Suppressor macrophage treated with lipopolysaccharide for 1 hour (primary cell): ENCODE measurements around the gene PSMB3.
"Not testable (repeated sequence)": the region's sequence is repeated elsewhere in the genome, so short reads cannot be mapped to it uniquely, and the experiment has no call there.

Experiments used
- DNase-seq, 3 donors: peaks; one replicate each; pipeline ENCODE4 v3.0.0-alpha.2; 2020 to 2022

The PSMB3 gene

DNA sequence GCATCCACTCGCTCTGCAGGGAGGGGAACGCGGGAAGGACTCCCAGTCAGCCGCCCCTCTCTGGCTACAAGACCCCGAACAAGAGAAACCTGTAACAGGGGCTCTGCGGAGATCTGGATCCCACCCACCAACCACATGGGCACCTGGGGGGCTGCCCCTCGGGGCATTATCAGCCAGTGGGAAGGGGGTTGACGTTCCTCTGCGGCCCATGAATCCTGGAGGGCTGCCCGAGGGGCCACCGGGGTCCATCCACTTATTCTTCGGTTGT is 2.6 kb upstream of the PSMB3 start:
- DNase-seq, result no peak

DNA sequence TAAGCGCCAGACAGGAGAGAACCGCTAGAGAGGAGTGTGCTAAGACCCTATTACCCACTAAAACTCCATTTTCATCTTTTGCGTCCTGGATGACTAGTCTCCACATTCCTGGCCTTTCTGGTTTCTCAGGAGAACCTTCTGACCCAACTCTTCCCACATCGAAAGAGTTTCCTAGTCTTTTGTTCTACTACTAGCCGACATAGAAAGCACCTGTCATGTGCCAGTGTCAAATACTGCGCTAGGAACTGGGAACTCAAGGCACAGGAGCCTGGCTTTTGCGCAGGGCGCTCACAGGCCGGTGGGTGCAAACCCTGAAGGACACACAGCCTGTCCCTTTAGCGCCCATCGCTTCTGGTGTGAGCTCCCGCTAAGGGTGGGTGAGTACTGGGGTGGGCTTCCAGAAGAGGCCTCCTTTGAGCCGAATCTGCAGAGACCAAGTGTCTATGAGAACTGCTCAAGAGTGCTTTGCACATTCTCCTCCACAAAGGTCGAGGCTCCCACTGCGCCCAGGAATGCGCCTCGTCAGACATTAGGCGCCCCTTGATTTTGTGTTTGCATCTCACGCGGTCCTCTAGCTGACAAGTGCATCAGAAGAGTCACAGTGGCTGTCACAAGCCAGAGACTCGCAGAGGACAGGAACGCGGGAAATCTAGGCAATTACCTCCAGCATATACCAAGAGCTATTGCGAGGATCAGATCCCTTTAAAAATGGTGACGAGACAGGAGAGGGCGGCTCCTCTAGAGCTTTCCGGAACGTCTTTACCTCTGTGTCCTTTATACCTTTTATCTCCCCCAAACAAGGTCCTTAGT is 2.0 kb upstream of the PSMB3 start:
- no peak for DNase-seq

DNA sequence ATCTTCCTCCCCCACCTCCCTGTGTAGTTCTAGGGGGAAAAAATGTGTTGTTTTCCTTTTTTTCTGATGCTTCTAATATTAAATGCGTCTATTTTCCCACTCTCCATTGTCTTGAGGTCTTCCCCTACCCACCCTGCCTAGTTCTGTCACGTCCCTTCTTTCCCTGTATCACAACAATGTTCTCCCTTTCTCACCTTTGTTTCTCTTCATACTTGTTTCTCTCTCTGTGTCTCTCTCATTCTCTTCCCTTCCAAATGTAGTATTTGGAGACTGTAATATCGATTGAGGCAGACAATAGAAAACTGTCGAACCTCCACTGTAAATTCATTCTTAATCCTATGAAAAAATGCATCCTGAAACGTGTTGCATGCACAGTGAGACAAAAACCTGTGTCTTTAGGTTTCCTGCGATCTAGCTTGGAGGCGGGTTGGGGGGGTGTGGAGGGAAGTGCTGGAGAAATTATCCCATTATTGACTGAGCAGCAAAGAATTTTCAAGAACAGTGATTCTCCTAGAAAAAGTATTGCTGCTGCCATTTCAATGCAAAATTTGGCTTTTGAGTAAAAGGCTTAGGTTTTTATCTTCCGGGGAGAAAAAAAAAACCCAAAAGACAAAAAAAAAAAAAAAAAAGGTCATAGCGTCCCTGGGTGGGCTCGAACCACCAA is 1.3 kb upstream of the PSMB3 start:
- no peak for DNase-seq

DNA sequence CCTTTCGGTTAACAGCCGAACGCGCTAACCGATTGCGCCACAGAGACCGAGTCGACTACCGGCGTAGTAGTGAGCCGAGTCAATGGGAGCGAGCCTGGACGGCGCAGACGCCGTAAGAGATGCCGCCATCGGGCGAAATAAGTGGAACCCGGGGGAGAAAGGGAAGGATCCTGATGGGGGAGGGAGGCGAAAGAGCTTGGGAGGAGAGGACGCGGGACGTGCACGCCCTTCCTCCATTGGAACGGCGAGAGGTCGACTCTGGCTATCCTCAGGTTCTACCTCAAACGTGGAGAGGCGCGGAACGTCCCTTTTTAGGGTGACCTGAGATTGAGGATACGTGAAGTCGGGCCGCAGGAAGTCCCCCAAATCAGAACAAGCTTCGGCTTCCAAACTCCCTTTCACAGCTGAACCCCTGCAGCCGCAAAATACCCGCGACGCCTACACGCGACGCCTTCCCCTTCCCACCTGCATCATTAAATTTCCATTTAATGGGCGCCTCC is 683 bp upstream of the PSMB3 start:
- DNase-seq, result peak; percentile 85 to 91 (median 86)

DNA sequence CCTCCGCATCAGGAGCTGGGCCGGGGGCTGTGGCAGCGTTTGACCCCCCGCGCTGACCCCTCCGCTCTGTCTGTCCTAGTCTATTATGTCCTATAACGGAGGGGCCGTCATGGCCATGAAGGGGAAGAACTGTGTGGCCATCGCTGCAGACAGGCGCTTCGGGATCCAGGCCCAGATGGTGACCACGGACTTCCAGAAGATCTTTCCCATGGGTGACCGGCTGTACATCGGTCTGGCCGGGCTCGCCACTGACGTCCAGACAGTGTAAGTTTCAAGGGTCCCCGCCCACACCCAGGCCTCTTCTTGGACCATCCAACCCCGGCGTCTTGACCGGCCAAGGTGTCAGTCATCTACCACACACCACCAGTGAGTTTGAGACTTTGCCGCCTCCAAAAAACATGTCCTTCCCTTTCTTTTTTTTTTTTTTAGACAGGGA is 548 bp downstream of the PSMB3 start:
- DNase-seq, result no peak

DNA sequence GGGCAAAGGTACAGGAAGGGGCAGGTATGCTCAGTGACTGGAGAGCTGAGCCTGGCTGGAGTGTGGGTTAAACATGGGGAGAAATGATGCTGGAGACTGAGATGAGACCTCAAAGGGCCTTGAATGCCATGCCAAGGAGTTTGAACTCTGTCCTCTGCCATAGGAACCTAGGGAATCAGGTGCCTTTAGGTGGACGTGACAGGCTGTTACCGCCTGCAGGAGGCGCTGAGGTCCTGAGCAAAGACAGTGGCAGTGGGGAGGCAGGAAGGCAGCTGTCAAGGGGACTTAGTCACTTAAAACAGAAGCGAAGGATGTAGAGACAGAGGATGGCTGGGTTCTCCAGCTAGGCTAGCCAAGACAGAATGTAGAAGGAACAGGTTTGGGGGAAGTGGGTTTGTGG is 9.1 kb downstream of the PSMB3 start:
- DNase-seq, result peak in 1 of 3 donors; percentile 47

DNA sequence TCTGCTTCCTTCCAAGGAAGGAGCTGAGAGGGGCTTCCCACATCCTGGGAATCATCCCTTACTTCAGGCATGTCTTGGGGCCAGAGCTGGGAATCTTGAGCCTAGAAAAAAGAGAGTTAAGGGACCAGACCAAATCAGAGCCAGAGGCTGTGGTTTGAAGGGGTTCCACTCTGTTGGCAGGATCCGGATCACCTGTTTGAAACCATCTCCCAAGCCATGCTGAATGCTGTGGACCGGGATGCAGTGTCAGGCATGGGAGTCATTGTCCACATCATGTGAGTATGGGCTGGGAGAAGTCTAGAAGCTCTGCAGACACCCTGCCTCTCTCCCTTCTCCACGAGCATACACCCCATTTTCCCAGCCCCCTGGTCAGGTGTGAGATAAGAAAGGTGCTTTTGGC is 9.7 kb downstream of the PSMB3 start:
- no peak for DNase-seq

DNA sequence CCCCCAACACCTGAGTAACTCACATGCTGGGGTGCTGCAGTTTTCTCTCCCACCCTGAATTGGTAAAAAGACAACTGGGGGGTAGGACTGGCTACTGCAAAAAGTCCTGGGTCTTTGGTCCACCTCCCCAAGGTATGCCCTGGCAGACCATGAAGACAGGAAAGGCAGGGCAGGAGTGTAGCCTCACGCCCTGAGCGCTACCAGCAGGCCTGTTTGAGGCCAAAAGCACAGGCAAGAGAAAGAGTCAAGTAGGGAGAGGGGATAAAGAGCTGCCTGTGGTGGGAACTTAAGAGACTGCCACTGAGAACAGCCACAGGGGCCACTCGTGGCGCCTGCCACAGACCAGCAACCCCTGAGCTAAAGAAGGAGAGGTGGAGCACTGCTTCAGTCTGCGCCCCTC is 13.8 kb downstream of the PSMB3 start:
- no peak for DNase-seq

DNA sequence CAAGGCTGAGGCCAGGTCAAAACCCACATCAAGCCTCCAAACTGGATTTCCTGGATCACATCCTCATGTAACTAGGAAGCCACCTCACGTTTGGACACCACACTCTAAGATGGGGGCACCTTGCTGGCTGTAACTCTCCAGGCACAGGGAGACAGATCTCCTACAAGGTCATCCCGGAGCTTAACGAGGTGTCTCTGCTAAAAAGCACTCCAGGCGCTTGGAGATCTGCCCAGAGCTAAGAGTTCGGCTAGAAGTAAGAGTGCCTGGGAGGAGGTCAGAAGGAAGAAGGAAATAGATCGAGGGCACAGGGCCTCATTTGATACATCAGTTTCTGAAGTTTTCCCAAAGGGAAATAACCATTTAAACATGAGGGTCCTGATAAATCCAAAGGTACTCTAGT is 15.9 kb downstream of the PSMB3 start:
- DNase-seq, result no peak

DNA sequence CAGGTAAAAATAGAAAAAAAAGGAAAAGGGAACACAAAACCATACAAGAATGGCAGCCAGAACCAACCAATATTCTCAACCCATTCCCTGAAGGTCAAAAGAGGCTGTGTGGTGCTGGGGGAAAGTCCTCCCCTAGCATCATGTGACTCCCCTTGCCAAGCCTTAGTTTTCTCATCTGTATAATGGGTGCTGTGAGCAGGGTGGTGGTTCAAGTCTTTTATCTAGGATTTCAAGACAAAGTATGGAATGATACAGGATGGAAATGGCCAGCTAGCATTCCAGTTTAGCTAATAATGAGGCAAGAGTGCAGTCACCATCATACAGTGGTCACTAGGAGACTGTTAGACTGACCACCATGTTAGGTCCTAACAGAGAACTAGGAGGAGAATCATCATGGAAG is 20.7 kb downstream of the PSMB3 start:
- no peak for DNase-seq

DNA sequence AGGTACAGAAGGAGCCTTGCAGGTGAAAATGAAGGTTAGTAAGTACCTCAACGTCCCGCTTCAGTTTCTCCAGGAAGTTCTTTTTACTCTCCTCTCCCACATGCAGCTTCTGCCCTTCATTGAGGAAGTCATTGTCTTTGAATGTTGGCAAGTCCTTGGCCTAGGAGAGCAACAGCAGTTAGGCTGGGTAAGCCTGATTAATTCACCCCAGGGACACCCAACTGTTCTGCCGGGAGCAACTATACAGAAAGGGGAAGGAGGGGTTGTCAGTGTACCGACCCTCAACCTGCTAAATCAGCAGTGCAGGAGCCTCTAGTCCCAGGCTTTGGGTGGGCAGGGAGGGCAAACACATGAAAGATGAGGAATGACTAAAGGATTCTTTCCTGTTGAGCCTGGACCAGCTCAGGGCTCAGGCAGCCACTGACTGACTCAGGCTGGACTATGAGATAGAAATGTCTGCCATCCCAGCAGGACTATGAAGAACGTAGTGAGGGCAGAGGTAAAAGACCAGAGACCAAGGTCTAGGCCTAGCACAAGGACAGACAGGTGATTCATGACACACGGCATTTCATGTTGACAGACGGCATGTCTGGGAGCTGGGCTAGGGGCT is 25.2 kb downstream of the PSMB3 start:
- DNase-seq, result no peak

DNA sequence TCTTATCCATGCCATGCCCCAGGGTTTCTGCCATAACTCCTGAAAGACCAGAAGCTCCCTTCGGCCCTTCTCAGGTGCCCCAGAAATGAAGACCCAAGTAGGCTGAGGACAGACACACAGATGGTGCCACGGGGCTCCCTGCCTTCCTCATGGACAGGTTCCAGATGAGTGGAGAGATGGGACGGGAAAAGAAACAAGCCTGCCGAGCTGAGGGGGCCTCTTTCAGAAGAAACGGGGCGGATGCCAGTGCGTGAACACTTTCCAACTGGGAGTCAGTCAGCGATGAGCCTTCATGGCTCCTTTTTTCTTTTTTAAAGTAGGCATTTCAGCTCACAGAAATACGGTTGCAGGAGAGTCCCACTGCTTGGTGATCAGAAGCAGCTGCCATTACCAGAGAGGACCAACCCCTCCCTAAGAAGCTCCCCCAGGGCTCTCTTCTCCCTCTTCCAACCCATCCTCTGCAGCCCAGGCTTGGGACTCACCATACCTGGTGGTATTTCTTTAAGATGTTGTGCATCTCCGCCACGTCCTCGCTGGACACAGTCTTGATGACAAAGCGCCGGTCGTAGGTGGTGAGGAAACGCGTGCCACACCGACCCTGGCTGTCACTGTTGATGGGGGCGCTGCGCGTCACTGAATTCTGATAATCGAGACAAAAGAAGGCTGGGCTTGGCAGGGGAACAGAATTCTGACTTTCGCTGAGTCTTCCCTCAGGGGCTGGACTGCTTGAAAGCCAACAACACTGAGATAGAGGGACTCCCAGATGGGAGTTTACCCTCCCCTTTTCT is 27.6 kb downstream of the PSMB3 start:
- DNase-seq, result no peak

DNA sequence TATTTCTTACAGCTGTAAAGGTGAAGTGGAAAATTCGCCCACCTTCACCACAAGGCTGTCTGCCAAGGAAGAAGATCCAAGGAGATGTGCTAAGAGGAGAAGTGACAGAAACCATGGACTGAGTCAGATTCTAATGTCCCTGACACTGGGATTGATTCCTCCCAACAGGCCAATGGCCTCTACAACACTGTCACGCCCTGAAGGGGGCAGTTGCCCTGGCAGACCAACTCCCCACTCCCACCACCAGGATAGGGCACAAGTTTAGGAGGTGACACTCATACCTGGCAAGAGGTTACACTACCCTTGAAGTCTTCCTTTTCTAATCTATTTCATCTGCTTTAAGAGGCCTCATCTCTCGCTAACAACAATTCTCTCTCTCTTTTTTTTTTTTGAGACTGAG is 30.7 kb downstream of the PSMB3 start:
- no peak for DNase-seq

DNA sequence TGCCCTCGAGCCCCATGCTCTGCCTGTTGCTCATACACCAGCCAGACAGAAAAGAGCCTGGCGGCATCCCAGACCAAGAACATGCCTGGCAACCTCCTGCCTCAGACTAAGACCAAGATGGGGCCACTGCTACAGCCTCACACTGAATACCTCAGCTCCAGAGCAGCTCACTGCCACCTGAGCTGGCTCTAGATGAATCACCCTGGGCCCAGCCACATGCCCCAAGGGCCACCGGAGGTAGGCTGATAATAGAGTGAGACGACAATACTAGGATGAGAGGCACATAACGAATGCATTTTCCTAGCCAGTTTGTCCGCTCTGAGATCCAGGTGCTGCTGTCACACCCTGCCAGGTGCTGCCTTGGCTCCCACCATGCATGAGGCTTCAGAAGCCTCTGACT is 33.8 kb downstream of the PSMB3 start:
- DNase-seq, result no peak

DNA sequence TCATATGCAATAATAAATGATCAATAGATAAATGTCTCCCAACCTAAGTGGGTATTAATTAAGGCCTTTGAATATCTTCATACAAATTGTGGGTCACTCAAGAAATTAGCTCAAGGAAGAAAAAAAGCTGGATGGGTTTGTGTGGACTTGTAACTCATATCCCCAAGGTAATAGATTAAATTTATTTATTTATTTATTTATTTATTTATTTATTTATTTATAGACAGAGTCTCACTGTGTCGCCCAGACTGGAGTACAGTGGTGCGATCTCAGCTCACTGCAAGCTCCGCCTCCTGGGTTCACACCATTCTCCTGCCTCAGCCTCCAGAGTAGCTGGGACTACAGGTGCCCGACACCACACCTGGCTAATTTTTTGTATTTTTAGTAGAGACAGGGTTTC is 35.5 kb downstream of the PSMB3 start:
- DNase-seq, result not testable (repeated sequence)

DNA sequence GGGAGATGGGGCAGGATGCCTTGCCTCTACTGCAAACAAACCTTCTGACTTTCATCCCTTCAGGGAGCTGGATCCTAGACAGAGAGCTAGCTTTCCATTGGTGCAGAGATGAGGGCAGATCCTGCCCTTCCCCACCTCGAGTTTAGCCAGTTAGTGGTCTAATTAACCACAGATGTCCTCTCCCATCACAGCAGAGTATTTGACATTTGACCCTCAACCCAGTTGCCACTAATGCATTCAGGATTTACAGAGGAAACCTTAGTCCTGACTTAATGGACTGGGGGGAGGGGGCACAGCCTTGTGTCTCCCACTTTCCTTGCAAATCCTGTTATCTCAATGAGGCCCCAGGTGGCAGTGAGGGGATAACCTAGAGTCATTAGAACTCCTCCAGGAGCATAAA is 36.6 kb downstream of the PSMB3 start:
- no peak for DNase-seq

DNA sequence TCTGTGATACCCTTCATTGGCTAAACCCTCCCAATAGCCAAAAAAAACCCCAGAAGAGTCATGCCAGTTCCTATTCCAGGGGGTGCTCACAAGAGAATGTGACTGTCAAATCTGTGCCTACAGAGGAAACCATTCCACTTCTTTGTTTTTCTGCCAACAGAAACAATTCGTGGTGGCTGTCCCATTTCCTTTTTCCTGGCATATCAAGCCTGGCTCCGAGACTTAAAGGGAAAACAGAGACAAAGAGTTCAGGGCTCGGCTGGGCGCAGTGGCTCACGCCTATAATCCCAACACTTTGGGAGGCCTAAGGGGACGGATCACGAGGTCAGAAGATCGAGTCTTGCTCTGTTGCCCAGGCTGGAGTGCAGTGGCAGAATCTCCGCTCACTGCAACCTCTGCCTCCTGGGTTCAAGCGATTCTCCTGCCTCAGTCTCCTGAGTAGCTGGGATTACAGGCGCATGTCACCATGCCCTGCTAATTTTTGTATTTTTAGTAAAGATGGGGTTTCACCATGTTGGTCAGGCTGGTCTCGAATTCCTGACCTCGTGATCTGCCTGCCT is 37.7 kb downstream of the PSMB3 start:
- DNase-seq, result not testable (repeated sequence)

DNA sequence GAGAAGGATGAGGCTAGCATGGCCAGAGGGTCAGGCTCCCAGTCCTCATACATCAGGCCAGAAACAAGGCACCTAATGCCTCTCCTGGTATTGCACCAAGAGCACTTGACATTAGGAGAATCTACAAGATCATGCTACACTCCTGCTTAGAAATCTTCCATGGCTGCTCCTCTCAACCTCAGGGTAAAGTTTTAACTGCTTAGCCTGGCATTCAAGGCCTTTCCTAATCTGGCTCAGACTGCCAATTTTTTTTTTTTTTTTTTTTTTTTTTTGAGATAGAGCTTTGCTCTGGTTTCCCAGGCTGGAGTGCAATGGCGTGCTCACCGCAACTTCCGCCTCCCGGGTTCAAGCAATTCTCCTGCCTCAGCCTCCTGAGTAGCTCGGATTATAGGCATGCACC is 38.6 kb downstream of the PSMB3 start:
- no peak for DNase-seq

DNA sequence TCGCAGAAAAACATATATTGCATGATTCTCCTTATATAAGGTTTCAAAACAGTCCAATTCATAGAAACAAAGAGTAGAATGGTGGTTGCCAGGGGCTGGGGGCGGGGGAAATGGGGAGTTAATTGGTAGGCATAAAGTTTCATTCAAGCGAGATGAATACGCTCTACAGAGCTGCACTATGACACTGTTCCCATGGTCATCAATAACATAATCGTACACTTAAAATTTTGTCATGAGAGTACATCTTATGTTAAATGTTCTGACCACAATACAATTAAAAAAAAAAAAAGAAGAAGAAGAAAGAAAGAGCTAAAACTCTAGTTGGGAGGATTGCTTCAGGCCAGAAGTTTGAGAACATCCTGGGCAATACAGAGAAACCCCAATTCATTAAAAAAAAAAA is 41.7 kb downstream of the PSMB3 start:
- no peak for DNase-seq

DNA sequence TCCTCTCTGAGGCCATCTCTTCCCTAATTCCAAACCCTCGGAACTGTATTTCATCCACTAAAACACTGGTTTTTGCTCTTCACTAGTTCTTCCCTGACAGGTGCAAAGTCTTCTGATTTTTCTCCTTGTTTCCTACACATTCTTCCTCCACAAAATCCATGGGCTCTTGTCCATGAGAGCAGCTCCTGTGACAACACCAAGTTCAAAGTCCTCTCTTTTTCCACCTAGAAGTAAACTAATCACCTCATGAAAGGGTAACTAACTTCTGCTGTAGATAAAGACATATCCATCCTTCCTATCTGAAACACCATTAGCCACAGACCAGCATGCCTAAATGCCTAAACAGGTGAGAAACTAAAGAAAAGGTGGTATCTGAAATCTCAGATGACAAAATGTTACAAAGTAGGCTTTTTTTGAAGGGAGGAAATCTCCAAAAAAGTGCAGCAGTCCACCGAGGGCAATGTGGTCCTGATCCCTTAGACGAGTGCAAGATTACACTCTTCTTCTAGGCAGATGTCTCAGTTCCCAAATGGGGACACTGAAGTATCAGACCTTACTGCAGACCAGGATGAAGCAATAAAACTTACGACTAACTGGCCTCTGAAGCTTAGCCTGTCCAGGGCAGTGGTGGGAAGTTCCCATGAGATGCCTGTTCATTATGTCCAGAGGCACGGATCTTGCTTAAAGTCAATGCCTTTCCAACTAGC is 44.1 kb downstream of the PSMB3 start:
- DNase-seq, result peak; percentile 35 to 46 (median 42)

DNA sequence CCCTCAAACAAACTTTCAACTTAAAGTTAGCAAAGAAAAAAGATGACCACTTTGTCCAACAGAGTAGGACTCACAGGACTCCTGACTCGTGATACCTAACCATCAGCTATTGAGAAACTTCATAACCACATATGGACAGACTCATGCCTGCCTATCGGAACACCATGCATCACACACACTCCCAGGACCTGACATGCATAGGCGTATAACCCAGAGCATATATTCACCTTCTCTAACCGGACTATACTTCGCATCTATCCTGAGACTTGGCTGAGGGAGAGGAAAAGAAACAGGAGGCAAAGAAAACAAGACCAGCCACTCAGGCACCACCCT is 44.6 kb downstream of the PSMB3 start:
- DNase-seq, result peak in 1 of 3 donors; percentile 29

DNA sequence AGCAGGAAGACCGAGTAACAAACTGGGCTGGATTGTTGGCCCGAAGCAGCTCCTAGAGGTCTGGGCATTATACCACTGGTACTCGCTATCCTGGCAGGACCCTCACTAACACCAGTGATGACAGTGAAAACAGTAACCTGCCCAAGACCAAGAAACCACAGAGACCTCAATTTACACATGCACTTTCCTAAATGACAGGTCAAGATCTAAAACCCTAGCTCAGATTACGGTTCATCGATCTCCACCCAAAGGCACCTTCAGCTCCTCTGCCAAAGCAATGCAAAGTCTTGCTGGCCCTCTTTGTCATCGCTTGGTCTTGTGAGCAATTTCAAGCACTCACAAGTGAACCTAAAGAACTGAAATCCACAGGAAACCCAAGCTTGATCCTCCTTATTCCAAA is 45.3 kb downstream of the PSMB3 start:
- DNase-seq, result no peak
